Stimulated activated CD8-positive, alpha-beta memory T cell treated with anti-CD3 and anti-CD28 coated beads, Interleukin-4, amount 100 ng/mL, for 4 hours (primary cell): ENCODE measurements around the gene SRRT.

ENCODE experiments used
- DNase-seq, 2 donors: peaks; one replicate each; pipeline ENCODE4 v3.0.0-alpha.2; 2020; ENCODE audit warnings: low read depth in 2 of 2, low spot score in 1 of 2

Gene SRRT

DNA sequence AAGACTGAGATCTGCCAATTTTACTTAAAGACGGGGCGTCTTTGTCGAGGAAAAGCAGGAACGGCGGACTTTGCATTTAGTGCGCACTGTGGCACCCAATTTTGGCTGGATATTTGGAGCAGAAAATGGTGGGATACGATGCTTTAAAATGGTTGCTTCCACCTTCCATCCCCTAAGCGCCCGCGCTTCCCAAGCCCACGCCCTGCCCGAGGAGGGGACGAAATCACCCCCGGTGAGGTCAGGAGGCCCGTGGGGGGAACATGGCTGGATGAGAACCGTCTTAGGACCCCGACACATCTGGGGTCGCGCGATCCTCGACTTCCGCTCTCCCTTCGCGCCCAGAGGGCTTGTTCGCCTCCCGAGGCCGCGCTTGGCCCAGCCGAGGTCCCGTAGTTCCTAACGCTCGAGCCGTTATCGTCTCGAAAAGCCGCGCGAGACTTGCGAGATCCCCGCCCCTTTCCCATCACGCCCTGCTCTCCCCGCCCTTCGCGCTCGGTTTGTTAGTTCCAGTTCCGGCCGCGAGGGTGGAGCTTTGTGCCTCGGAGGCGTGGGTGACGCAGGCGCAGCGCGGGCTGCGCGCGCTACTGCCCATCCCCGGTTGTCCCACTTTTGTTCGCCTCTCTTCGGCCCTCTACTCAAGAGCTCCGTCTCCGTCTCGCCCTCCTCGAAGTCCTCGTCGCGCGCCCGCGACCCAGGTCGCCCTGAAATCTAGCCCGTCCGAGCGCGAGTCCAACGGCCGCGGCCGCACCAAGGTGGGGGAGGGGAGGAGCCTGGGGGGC, at the start of gene SRRT:
SRRT (plus strand) TSS at position 527 of the 779 bp plus-strand sequence. CDS start 488 bp downstream, outside the sequence.
- DNase-seq: peak; percentile 96 to 97

DNA sequence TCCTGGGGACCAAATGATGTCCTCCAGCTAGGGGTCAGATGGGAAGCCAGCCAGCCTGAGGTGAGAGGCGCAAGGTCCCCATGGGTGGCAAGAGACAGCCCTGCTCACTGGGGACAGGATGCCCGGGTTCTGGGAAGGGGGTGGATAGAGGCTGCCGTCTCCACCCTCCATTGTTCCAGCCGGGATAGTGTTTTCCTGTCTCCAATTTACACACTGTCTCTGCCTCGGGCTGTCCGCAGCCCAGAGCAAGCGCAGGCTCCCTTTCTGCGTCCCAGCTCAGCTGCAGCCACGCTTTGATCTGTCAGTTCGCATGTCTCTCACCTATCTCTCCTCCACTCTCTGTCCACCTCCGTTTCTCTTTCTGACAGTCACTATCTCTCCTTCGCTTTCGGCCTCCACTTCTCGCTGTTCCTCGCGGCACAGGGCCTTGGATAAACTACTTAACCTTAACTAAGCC, 49.7 kb upstream of the SRRT start:
- DNase-seq: no peak

DNA sequence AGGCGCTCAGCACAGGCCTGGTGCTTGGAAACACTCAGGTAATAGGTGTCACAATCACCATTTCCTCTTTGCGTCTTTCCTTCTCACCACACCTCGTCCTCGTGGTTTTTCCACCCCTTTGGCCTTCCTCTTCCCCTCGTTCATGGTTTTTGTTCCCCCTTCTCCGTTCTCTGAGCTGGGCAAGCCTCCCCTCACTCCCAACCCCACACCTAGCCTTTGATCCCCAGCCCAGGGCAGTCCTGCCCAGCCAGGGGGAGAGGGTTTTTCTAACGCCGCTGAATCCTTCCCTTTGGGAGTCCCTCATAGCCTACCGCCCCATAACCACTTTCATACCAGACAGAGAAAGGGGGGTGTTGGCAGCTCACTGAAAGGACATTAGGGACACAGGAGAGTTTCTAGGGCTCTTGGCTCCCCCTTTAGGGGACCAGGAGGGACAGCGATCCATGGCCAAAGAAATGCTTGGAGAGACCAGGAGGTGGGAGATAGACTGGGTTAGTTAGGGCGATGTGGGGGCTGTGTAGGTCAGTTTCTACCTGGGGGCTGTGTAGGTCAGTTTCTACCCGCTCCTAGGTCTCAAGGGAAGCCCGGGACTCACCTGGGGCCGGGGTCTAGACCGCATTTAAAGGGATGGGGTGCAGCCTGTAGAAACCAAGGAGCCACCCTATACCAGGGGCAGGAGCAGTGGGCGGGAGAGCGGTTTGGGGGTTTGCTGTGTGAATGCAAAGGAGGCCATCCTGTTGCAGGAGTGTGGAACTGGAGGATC, 49.0 kb upstream of the SRRT start:
- no peak for DNase-seq

DNA sequence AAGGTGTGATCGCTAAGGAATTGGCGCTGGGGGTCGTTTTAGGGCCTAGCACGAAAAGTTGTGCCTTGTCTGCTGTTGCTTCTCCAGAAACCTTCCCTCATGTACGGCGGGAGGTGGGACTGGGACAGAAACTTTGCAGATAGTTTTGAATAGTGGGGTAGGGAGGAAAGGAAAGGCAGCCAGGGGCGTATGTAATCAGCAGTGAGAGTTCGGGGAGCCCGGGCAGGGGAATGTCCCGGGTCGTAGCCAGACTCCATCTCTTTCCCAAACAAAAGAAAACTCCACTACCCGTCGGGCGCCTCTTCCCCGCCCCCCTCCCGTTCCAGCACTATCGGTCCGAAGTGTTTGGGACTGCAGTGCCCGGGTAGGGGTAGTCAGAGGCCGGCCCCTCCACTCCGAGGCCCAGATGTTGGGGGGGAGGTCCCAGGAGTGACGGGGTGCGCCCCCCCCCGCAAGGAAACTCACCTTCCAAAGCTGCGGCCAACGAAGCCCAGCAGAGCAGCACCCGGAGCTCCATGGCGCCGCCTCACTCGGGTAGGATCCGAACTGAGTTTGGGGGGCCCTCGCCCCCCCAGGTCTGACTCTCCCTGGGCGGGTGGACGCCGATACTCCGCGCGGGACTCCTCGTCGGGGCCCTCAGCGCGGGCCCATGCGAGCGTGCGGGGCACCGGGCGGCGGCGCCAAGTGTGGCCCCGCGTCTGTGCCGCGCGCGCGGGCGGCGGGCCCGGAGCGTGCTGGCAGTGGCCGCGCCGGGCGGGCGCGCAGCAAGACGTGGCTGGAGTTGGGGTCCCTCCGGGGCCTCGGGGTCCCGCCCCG, 48.2 kb upstream of the SRRT start:
- no peak for DNase-seq

DNA sequence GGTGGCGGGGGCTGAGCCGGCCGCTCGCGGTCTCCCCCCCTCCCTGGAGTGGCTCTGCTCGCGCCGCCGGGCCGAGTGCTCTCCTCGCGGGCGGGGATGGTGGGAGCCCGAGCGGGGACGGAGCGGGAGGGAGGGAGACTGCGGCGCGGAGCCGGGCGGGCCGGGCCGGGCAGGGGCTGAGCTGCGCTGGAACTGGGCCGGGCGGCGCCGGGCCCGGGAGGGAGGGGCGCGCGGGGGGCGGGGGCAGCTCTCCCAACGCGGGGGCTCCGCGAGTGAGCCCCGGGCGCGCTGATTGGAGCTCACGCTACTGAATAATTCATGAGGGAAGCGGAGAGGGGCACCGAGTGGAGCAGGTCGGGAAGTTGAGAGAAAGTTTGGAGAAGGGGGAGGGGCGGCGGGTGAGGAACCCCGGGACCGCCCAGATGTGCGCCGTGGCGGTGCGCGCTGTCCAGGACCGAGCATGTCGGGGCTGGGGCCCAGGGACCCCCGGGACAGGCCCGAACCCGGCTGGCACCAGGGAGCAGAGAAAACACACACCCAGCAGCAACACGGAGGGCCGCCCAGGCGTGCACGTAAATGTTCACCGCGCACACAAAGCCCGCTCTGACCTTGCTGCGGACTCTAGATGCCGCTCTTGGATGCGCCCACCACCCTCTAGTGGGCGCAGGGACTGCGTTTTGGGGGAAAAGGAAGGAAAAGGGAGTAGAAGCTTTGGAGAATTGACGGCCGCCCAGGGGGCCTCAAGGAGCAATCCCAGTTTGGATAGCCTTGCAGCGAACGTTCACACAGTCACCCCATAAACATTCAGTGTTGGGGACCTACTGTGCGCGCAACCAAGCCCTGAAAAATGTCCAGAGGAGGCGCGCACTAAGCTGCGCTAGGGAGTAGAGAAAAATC, 47.3 kb upstream of the SRRT start, which contains the start of gene EPHB4:
EPHB4 (minus strand) TSS at position 194 of the 897 bp plus-strand sequence. CDS start 493 bp downstream, outside the sequence.
- no peak for DNase-seq

DNA sequence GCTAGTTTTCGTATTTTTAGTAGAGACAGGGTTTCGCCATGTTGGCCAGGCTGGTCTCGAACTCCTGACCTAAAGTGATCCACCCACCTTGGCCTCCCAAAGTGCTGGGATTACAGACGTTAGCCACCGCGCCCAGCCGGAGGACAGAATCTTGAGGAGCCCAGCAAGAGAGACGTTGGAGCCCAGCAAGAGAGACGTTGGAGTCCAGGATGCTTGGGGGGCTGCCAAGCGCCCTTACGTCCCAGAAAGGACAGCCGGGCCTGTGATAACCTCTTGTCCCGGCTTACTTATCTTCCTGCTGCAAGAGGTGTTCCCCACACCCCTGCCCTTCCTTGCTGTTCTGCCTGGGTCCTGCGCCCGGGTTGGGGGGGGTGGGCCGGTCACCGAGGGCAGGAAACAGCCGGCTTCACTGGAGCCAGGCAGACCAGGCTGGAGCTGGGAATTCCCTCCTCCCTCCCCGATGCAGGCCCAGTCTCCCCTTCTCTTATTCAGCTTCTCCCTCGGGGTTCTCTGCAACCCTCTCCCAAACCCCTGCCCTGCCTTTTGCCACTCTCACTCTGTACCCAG, 45.7 kb upstream of the SRRT start:
- DNase-seq: no peak

DNA sequence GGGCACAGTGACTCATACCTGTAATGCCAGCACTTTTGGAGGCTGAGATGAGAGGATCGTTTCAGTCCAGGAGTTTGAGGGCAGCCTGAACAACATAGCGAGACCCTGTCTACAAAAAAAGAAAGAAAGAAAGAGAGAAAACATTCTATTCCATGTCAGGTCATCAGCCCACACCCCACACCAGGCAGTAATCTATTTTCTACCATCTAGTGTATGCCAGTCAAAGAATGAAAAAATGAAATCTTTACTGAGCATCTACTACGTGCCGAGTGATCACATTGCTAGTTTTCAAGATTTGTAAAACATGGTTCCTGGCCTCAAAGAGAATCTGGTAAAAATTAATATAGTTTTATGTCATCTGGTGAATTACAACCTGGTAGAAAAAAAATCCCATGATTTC, 44.5 kb upstream of the SRRT start:
- no peak for DNase-seq

DNA sequence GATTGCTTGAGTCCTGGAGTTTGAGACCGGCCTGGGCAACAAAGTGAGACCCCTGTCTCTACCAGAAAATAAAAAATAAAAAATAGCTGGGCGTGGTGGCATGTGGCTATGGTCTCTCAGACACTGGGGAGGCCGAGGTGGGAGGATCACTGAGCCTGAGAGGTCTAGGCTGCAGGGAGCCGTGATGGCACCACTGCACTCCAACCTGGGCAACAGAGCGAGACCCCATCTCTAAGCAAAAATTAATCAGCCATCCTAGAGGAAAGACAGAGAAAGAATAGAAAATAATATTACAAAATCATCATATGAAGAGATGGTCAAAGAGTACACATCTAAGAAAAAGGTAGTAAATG, 42.6 kb upstream of the SRRT start:
- no peak for DNase-seq

- DNase-seq: no peak
These were observed 38.7 kb upstream of the SRRT start for GRCh38 chr7:100835903-100836811.

- DNase-seq: no peak
These were observed 38.1 kb upstream of the SRRT start for GRCh38 chr7:100836812-100837098.

DNA sequence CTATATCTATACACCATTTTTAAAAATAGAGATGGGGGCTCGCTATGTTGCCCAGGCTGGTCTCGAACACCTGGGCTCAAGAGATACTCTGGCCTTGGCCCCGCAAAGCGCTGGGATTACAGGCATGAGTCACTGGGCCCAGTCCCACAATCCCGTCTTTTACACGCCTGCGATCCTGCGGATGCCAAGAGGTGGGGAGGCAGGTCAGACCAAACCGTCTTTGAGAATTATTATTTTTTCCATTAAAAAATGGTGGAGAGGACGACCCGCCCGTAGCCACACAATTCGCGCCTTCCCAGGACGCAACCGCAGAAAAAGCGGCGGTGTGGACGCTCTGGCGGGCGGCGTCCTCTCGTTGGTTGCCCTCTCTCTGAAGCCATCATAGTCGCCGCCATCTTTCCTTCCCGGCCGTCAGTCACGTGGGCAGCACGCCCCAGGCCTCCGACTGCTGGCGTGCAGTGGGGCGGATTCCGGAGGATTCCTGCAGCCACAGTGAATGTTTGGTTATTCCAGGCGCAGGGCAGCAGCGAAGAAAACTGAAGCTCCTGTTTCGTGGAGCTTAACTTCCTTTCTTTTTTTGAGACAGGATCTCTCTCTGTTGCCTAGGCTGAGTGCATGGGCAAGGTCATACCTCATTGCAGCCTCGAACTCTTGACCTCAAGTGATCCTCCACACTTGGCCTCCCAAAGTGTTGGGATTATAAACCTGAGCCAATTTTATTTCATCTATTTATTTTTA, 37.6 kb upstream of the SRRT start:
- peak; percentile 44 to 62 for DNase-seq

- DNase-seq: no peak
These were observed 35.5 kb upstream of the SRRT start for GRCh38 chr7:100839361-100839760.

GRCh38 chr7:100840470-100841100, 34.3 kb upstream of the SRRT start:
- DNase-seq: no peak

DNA sequence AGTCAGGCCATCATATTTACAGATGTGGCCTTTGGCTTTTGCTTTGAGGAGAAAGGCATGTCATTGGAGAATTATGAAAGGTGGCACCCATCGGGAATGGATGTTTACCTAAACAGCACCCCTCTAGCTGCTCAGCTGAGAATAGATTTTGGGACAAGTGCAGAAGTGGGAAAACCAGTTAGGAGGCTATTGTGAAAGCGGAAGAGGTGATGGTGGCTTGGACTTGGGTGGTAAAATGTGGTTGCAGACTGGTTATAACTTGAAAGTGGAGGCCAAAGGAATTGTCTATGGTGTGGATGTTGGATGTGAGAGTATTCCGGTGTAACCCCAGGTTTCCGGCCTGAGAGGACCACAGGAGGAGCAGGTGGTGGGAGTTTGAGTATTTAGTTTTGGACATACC, 27.5 kb upstream of the SRRT start:
- no peak for DNase-seq

GRCh38 chr7:100852048-100852872, 22.6 kb upstream of the SRRT start, which contains the start of gene SLC12A9:
Gene SLC12A9 (plus strand): TSS chr7:100852713. CDS start chr7:100854198, 1,485 bp downstream.
- DNase-seq: peak; percentile 56 to 76

DNA sequence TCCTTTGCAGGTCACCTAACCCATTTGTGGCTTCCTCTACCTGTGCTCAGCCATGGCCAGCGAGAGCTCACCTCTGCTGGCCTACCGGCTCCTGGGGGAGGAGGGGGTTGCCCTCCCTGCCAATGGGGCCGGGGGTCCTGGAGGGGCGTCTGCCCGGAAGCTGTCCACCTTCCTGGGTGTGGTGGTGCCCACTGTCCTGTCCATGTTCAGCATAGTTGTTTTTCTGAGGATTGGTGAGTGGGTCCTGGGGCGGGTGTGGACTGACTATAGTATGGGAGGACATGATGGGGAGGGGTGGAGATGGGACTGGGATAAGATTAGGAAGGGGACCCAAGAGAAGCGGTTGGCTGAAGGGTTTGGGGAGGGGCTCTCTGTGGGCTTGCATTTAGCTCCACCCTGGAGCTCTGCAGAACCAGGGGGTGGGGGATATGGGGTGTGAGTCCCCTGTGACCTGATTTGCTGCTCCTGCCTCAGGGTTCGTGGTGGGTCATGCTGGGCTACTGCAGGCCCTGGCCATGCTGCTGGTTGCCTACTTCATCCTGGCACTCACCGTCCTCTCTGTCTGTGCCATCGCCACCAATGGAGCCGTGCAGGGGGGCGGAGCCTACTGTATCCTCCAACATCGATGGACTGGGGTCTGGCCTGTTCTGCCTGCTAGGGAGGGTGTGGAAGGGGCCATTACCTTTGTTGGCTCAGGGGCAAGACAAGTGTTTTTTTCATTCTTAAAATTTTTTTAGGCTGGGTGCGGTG, 20.6 kb upstream of the SRRT start:
- no peak for DNase-seq
